Stimulated activated CD8-positive, alpha-beta memory T cell treated with anti-CD3 and anti-CD28 coated beads, Interleukin-7, amount 100 ng/mL, for 4 hours (primary cell): ENCODE data around the gene NCMAP.
"Not testable (repeated sequence)": the region's sequence is repeated elsewhere in the genome, so short reads cannot be mapped to it uniquely, and the experiment has no call there.

Source experiments
- DNase-seq, 2 donors: peaks; one replicate each; pipeline ENCODE4 v3.0.0-alpha.2; 2020; ENCODE audit warnings: low read depth in 2 of 2

NCMAP gene

GRCh38 chr1:24541711-24542346 is 14.1 kb upstream of the NCMAP start:
- DNase-seq: no peak

GRCh38 chr1:24544239-24544638 is 11.6 kb upstream of the NCMAP start:
- no peak for DNase-seq

DNA sequence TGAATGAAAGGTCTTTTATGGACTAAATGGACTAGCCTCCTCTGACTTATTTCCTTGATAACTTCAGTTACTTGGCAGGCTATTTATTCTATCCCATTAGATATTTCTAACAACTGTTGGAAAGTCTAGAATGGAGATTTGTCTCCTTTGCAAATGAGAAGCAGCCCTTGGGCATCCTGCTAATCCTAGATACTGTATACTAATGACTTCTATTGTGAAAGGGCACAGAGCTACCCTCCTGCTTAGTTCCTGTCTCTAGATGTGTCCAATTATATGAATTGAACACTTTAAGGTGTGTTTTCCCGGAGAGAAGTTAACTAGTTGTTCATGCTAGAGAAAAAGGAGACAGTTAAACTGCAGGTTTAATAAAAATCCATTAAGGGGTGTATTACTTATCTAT is 10.2 kb upstream of the NCMAP start:
- DNase-seq: no peak

- DNase-seq: no peak
Measured at GRCh38 chr1:24547195-24547594, 8.7 kb upstream of the NCMAP start.

DNA sequence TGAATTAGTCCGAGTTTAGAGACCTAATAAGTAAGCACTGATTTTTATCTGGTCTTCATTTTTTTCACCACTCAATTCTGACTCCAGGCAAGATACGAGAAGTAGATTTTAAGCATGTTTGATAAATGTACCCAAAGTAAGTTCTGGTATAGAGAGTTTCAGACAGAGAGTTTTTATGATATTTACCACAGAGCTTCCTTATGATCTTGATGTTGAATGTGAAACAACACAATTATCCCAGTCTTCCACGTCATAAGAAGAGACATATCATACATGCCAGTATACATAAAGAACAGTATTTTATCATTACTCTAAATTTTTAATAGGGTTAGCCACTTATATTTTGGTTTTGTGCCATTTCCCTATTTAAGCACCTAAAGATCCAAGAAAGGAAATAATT is 7.8 kb upstream of the NCMAP start:
- no peak for DNase-seq

- not testable (repeated sequence) for DNase-seq
Measured at GRCh38 chr1:24549210-24549609, 6.7 kb upstream of the NCMAP start.

- no peak for DNase-seq
Measured at GRCh38 chr1:24551290-24551959, 4.5 kb upstream of the NCMAP start.

DNA sequence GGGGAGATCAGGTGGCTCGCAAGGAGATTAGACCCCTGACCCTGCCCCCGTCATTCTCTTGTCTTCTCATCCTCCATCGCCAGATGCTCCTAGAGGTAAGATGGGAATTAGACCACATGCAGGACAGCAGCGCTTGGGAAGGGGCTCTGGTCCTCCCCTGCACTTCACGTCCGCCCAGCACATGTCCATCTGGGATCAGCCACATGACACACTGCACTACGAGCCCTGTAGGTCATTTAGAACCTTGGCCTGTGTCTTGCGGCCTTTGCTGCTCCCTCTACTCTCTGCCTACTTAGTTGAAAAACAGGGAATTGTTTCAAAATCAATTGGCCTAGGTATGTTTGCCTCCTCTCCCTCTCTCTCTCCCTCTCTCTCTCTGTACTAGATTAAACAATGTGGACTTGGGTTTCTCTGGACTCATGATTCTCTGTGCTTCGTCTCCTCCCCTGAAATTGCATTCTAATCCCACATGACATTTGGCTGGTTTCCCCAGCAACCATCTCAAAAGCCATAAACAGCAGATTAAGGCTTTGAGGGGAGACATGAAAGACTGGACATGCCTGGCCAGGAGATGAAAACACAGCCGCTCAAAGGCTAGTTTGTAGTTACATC is 3.8 kb upstream of the NCMAP start:
- DNase-seq: no peak

DNA sequence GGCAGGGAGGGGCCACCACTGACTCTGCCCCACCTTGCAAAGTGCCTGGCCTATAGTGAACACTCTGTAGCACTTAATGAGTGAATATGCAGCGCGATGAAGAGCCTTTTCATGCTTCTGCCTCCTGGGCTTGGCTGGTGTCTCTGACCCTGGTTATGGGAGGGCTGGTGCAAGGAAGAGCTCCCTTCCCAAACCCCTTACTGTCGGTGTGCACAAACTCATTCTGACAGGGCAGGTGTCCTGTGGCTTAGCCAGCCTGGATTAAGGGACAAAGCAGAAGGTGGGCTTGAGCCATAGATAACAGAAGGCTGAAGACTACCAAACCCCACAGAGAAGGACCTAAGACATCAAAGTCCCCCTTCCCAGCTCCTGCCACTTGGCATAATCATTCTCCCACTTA is 2.0 kb upstream of the NCMAP start:
- DNase-seq: no peak

GRCh38 chr1:24554714-24555113 is 1.2 kb upstream of the NCMAP start:
- no peak for DNase-seq

DNA sequence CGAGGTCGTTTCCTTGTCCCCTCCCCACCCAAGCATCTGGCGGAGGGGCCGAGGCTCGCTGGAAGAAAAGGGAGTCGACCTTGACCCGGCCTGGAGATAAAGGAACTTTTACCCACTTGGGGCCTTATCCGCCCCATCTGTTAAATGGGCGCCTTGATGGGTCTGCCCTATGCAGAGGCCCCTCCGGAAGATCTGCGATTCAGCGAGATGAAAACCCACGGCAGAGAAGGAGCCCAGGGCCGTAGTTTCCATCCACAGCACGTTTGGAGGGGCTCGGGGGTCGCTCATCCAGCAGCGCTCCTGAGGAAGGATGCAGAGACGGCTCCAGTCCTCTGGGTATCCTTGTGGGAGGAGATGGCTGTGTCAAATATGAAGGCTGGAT is 518 bp downstream of the NCMAP start:
- DNase-seq: no peak

- no peak for DNase-seq
Measured at GRCh38 chr1:24557220-24557619, 1.3 kb downstream of the NCMAP start.

GRCh38 chr1:24557711-24558131 is 1.8 kb downstream of the NCMAP start:
- DNase-seq: no peak

DNA sequence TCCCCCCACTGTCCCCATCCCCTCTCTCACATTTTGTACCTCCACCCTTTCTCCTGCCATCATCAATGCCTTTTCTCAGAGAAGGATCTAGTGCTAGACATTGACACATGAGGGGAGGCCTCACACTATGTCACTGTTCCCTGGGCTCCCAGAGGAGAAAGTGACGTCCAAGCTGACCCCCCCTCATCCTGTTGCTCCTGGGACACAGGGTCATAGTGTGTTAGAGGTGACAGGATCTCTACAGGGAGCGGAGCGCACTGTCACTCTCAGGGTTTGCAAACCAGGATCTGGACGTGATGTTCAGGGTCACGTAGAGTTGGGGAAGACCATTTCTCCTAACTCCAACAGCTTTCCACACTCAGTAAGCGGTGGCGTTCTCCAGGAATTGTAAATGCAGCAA is 2.6 kb downstream of the NCMAP start:
- no peak for DNase-seq

DNA sequence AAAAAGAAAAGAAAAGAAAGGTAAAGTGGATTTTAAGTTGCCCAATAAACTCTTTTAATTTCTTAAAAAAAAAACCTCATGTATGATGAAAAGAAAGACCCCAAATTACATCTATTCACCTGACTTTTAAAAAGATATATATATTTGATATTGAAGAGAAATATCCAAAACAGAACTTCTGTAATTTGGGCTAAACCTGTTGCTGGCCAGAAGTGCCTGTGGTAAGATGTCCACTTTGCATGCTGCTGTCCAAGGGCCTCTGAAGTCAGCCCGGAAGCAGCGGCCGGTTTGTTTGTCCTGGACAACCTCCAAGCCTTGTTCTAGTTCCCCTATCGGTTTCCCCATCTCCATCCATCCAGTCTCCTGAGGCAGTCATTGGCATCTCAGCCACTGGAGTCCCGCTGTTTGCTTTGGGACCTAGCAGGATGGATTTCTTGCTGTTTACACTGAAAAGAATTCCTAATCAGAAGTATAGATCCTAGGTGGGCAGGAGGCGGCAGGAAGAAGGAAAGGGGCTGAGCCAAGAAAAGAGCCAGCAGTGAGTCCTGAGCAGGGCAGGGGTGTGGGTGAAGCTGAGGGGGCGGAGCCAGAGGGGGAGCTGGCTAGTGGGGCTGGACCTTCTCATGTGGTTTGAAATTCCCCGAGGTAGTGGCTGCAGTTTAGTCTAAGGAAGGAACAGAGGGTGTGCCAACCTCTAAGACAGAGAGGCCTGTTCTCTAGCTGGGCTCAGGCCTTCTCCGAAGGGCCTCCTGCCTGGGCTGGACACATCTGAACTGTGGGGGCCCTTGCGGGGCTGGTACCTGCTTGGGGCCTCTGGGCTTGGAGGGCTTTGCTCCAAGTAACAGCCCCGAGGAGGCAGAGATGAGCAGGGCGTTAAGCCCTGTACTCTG is 3.3 kb downstream of the NCMAP start:
- no peak for DNase-seq

DNA sequence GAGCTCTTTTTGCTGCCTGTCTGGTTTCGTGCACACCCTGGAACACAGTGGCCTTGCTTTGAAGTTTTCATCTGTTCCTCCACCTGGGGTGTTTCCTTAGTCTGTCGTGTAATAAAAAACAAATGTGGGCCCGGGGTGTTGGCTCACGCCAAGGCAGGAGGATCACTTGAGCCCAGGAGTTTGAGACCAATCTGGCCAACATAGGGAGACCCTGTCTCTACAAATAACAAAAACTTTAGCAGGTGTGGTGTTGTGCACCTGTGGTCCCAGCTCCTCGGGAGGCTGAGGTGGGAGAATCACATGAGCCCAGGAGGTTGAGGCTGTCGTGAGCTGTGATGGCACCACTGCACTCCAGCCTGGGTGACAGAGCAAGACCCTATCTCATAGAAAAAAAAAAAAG is 4.5 kb downstream of the NCMAP start:
- DNase-seq: no peak

- no peak for DNase-seq
Measured at GRCh38 chr1:24562625-24563024, 6.7 kb downstream of the NCMAP start.

- no peak for DNase-seq
Measured at GRCh38 chr1:24564695-24565094, 8.8 kb downstream of the NCMAP start.

DNA sequence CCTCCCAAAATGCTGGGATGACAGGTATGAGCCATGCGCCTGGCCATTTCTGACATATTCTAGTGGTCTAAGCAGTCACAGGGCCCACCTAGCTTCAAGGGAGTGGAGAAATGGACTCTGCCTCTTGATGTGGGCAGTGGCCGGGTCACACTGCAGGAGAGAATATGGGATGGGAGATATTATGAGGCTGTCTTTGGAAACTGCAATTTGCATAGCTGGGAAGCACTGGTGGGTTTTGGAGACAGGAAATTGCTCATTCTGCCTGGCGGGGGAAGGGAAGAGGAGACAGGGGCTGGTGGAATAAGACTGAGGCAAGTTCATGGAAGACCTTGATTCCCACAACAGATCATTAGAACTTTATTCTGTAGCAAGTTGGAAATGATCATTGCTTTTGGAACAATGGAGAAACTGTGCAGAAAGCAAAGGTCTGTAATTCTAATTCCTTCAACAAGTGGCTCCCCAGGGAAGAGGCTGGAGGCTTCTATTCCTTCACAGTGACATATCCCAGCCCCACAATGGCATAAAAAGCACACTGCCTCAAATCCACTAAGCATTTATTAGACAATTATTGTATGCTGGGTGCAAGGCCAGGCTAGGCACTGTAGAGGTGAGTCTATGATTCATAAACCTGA is 10.5 kb downstream of the NCMAP start:
- DNase-seq: no peak

DNA sequence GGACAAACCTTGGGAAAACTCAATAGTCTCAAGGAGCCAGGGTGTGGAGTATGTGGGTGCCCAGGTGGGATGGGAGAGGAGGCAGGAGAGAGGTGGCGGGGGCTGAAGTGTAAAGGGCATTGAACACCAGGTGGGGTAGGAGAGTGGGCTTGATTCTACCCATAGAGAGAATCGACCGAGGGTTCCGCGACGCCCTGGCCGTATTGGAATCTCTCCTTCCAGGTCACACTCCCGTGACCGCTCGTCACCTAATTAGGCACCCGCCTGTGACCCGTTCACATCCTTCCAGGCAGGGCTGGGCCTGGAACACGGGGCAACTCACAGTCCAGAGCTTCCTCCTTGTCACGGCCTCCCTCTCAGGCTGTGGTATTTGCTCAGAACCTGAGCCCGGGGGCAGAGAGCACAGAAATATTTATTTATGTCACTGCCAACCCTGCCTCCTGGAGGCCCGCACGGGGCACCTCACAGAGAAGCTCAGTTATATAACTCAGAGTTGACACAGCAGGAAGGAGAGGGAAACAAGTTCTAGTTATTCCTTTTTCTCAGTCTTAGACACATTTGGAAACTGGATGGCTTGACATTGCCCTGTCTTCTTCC is 12.0 kb downstream of the NCMAP start:
- no peak for DNase-seq

DNA sequence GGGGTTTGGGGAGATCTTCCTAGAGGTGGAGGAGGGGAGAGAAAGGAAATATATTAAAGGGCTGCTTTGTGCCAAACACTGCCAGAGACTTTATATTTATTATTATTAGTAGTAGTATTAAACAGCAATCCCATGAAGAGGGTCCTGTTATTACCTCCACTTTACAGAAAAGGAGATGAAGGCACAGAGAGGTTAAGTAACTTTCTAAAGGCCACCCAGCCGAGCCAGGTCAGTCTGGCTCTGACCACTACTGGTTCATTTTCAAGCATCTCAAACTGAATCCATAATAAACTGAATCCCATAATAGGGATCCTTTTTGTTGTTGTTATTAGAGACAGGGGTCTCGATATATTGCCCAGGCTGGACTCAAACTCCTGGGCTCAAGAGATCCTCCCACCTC is 12.6 kb downstream of the NCMAP start:
- no peak for DNase-seq
